ENCODE data around the gene BAZ2A.

Gene BAZ2A

DNA sequence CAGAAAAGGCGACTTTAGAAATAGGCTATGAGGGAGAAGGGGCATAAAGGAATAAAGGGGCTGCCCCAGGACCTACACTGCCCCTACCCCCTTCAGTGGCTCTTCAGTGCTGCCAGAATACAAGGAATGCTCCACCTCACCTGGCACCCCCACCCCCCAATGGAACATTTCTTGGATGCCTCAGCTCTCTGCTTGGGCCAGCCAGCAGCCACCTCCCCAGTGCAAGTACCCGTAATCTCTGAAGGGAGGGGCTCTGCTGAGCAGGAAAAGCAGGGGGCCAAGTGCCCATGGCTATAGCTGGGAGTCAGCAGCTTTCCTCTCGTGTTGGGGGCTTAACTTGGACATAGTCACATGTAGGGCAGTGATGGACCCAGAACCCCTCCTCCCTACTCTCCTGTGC is 33.3 kb downstream of the BAZ2A start:
- Histone ChIP-seq H3K27ac (replicated peaks) (no peak overlapping the region), H3K27me3 (ENCODE audit: insufficient read depth, poor library complexity, severe bottlenecking) (no peaks in the 10 kb centered on the region), H3K4me3 (replicated peaks; ENCODE audit: insufficient read depth, low read length) (no peak overlapping the region)
- DNase-seq (ENCODE audit: low read depth in 1 of 2, low spot score in 1 of 2): no peak
- TF ChIP-seq SPI1 (IDR thresholded peaks at IDR 0.05; ENCODE audit: borderline replicate concordance, low read depth): no peak
- TF ChIP-seq POLR2AphosphoS5 (IDR thresholded peaks at IDR 0.05; ENCODE audit: low read depth): no peak
- TF ChIP-seq, protein P1, sequence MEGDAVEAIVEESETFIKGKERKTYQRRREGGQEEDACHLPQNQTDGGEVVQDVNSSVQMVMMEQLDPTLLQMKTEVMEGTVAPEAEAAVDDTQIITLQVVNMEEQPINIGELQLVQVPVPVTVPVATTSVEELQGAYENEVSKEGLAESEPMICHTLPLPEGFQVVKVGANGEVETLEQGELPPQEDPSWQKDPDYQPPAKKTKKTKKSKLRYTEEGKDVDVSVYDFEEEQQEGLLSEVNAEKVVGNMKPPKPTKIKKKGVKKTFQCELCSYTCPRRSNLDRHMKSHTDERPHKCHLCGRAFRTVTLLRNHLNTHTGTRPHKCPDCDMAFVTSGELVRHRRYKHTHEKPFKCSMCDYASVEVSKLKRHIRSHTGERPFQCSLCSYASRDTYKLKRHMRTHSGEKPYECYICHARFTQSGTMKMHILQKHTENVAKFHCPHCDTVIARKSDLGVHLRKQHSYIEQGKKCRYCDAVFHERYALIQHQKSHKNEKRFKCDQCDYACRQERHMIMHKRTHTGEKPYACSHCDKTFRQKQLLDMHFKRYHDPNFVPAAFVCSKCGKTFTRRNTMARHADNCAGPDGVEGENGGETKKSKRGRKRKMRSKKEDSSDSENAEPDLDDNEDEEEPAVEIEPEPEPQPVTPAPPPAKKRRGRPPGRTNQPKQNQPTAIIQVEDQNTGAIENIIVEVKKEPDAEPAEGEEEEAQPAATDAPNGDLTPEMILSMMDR (IDR thresholded peaks at IDR 0.05; ENCODE audit: insufficient read depth, low read length): no peak
- TF ChIP-seq, protein P2, sequence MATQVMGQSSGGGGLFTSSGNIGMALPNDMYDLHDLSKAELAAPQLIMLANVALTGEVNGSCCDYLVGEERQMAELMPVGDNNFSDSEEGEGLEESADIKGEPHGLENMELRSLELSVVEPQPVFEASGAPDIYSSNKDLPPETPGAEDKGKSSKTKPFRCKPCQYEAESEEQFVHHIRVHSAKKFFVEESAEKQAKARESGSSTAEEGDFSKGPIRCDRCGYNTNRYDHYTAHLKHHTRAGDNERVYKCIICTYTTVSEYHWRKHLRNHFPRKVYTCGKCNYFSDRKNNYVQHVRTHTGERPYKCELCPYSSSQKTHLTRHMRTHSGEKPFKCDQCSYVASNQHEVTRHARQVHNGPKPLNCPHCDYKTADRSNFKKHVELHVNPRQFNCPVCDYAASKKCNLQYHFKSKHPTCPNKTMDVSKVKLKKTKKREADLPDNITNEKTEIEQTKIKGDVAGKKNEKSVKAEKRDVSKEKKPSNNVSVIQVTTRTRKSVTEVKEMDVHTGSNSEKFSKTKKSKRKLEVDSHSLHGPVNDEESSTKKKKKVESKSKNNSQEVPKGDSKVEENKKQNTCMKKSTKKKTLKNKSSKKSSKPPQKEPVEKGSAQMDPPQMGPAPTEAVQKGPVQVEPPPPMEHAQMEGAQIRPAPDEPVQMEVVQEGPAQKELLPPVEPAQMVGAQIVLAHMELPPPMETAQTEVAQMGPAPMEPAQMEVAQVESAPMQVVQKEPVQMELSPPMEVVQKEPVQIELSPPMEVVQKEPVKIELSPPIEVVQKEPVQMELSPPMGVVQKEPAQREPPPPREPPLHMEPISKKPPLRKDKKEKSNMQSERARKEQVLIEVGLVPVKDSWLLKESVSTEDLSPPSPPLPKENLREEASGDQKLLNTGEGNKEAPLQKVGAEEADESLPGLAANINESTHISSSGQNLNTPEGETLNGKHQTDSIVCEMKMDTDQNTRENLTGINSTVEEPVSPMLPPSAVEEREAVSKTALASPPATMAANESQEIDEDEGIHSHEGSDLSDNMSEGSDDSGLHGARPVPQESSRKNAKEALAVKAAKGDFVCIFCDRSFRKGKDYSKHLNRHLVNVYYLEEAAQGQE (IDR thresholded peaks at IDR 0.05; ENCODE audit: insufficient replicate concordance, low read depth): no peak
- TF ChIP-seq GABPA (IDR thresholded peaks at IDR 0.05; ENCODE audit: low read depth): no peak

DNA sequence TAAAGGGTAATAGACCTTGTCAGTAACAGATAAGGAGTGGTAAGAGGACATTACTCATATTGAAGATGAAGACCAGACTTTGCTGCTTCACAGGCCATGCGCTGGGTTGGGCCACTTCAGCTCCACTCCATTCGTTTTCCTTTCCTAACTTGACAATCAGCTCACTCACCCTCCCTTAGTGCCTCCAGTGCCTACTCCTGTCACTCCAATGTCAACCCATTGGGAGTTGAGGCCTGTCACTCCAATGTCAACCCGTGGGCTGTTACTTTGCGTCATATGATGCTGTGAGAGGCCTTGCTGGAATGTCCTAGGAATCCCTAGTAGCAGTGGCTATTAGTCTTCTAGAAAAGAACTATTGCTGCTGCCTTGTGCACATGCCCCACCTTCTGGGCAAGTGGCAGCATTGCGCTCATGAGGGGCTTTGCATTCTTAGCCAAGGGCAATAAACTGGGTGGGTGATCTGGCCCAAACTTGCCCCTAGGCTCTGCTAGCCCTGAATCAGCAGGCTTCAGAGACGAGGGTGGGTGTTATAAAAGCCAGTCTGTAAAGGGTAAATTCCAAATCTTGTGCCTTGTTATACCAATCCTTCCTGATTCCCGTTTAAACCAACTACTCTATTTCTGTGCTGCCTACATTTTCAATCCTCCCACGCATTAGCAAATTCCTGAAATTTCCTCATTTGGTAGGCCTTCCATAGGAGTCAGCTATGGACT is 36.1 kb downstream of the BAZ2A start:
- H3K27me3 ChIP-seq (ENCODE audit: insufficient read depth, poor library complexity, severe bottlenecking): no peaks in the 10 kb centered on the region
- H3K4me3 ChIP-seq (replicated peaks; ENCODE audit: insufficient read depth, low read length): no peak overlapping the region
- H3K27ac ChIP-seq (replicated peaks): no peak overlapping the region
- peak in 1 of 2 experiments; percentile 61 for DNase-seq (ENCODE audit: low read depth in 1 of 2, low spot score in 1 of 2)
- TF ChIP-seq, protein P1 (IDR thresholded peaks at IDR 0.05; ENCODE audit: insufficient read depth, low read length): peak; percentile 80
- TF ChIP-seq POLR2AphosphoS5 (IDR thresholded peaks at IDR 0.05; ENCODE audit: low read depth): no peak

DNA sequence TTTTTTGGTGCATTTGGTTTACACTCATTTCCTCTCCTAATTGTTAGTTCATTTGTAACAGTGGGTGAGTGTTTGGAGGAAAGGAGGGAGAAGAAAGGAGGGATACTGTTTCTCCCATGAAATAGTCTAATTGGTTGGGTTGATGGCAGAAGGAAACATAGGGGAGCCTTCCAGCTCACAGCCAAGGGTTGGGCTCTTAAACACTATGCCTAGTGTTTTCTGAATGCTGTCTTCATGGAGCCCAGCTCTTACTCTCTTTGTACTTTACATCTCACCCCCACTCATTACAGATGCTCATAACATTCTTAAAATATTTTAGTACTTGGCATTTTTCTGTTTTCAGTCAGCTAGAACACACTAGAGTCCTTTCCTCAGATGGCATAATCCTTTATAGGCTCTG is 38.2 kb downstream of the BAZ2A start:
- no peaks in the 10 kb centered on the region for H3K27me3 ChIP-seq (ENCODE audit: insufficient read depth, poor library complexity, severe bottlenecking)
- DNase-seq (ENCODE audit: low read depth in 1 of 2, low spot score in 1 of 2): no peak
- H3K27ac ChIP-seq (replicated peaks): no peak overlapping the region
- TF ChIP-seq GABPA (IDR thresholded peaks at IDR 0.05; ENCODE audit: low read depth): no peak
- TF ChIP-seq, protein P1 (IDR thresholded peaks at IDR 0.05; ENCODE audit: insufficient read depth, low read length): no peak
- no peak for TF ChIP-seq SPI1 (IDR thresholded peaks at IDR 0.05; ENCODE audit: borderline replicate concordance, low read depth)
- TF ChIP-seq, protein P2 (IDR thresholded peaks at IDR 0.05; ENCODE audit: insufficient replicate concordance, low read depth): no peak
- no peak for TF ChIP-seq POLR2AphosphoS5 (IDR thresholded peaks at IDR 0.05; ENCODE audit: low read depth)
- no peak overlapping the region for H3K4me3 ChIP-seq (replicated peaks; ENCODE audit: insufficient read depth, low read length)

DNA sequence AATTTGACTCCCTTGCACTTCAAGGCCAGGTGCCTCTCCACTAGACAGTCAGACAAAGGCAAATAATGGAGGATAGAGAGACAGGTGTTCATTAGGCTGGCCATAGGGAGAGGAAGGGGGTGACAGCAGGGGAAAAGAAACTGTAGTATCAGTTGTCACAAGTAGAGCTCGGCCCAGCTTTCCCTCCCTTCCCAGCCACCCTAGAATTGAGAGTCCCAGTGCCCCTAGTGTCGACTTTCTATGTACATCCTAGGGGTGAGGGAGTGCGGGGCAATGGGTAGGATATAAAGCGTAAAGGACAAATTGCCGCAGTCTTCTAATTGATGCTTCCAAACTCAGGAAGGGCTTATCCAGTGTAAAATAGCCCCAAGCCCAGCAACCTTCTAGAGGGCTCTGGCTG is 39.0 kb downstream of the BAZ2A start:
- Histone ChIP-seq H3K4me3 (replicated peaks; ENCODE audit: insufficient read depth, low read length) (no peak overlapping the region), H3K27ac (replicated peaks) (no peak overlapping the region), H3K27me3 (ENCODE audit: insufficient read depth, poor library complexity, severe bottlenecking) (no peaks in the 10 kb centered on the region)
- TF ChIP-seq, protein P1 (IDR thresholded peaks at IDR 0.05; ENCODE audit: insufficient read depth, low read length): no peak
- no peak for DNase-seq (ENCODE audit: low read depth in 1 of 2, low spot score in 1 of 2)

All from HL-60 (cell line).